CD14-positive monocyte (primary cell): Measurements from ENCODE around the gene TMEM250. TPM values are rescaled to one million over a fixed set of nuclear protein-coding genes. Genes with fewer than 3 reads are reported as not detected.

ENCODE experiments used
- DNase-seq, 3 donors: peaks; one replicate each; pipeline ENCODE4 v3.0.0-alpha.2; 2011 to 2022
- H2AFZ ChIP-seq: 2 replicates; pipeline ENCODE4 v1.6.0; 2012; ENCODE audit warnings: mild to moderate bottlenecking, low read depth, low read length, inconsistent platforms; ENCODE audit not compliant: insufficient read depth, poor library complexity, severe bottlenecking
- H3K27ac ChIP-seq, 2 donors: 1 replicate in 1 of 2; 2 replicates in 1 of 2; pipeline ENCODE4 v1.5.1; 2012 to 2013; ENCODE audit warnings: low read length in 2 of 2, control low read depth in 1 of 2, inconsistent platforms in 1 of 2, low read depth in 1 of 2, mild to moderate bottlenecking in 1 of 2
- H3K27me3 ChIP-seq, 2 donors: one replicate each; pipeline versions ENCODE4 v1.6.0 to v1.6.1; 2011 to 2013; ENCODE audit warnings: low read length in 2 of 2; ENCODE audit not compliant: control insufficient read depth in 2 of 2, insufficient read depth in 2 of 2
- H3K36me3 ChIP-seq, 2 donors: replicated peaks in 1 of 2; 1 replicate in 1 of 2; 2 replicates in 1 of 2; pipeline versions ENCODE4 v1.5.1 to v1.6.1; 2012 to 2013; ENCODE audit warnings: low read length in 2 of 2, control low read depth in 1 of 2, inconsistent platforms in 1 of 2, mild to moderate bottlenecking in 1 of 2; ENCODE audit not compliant: insufficient read depth in 2 of 2, control insufficient read depth in 1 of 2
- H3K4me1 ChIP-seq, 2 donors: 1 replicate in 1 of 2; 2 replicates in 1 of 2; pipeline versions ENCODE4 v1.5.1 to v1.6.1; 2012 to 2013; ENCODE audit warnings: low read length in 2 of 2, control low read depth in 1 of 2, inconsistent platforms in 1 of 2, mild to moderate bottlenecking in 1 of 2, moderate library complexity in 1 of 2; ENCODE audit not compliant: insufficient read depth in 2 of 2, control insufficient read depth in 1 of 2
- H3K4me2 ChIP-seq: replicated peaks from 2 replicates; pipeline ENCODE3; 2012; ENCODE audit warnings: low read length, moderate library complexity, mild to moderate bottlenecking; ENCODE audit not compliant: poor library complexity, severe bottlenecking; ENCODE audit errors: extremely low read depth
- H3K4me3 ChIP-seq, 3 experiments: fragments of 200-600 bp in 1 of 3; sonication (generic) in 1 of 3; replicated peaks in 1 of 3; 1 replicate in 2 of 3; 2 replicates in 1 of 3; pipeline ENCODE4 v1.5.1; 2011 to 2013; ENCODE audit warnings: low read length in 3 of 3, mild to moderate bottlenecking in 3 of 3, control low read depth in 2 of 3, low read depth in 2 of 3, inconsistent platforms in 1 of 3, moderate library complexity in 1 of 3
- H3K79me2 ChIP-seq: 2 replicates; pipeline ENCODE4 v1.6.0; 2012; ENCODE audit warnings: mild to moderate bottlenecking, control low read depth, inconsistent platforms, low read length, moderate library complexity; ENCODE audit not compliant: insufficient read depth
- H3K9ac ChIP-seq: 2 replicates; pipeline ENCODE4 v1.6.0; 2017; ENCODE audit warnings: low read length, mild to moderate bottlenecking; ENCODE audit not compliant: insufficient read depth, poor library complexity, severe bottlenecking
- H3K9me3 ChIP-seq, 2 donors: replicated peaks in 1 of 2; 1 replicate in 1 of 2; 2 replicates in 1 of 2; pipeline versions ENCODE4 v1.5.1 to v1.6.1; 2012 to 2013; ENCODE audit warnings: low read length in 2 of 2, control low read depth in 1 of 2; ENCODE audit not compliant: control insufficient read depth in 1 of 2, insufficient read depth in 1 of 2
- H4K20me1 ChIP-seq: 2 replicates; pipeline ENCODE4 v1.6.0; 2012; ENCODE audit warnings: mild to moderate bottlenecking, low read length, control low read depth, moderate library complexity; ENCODE audit not compliant: insufficient read depth
- H3K27ac Mint-ChIP-seq, 7 donors: one replicate each; pipeline ENCODE4 v1.8.0; 2020; ENCODE audit warnings: mild to moderate bottlenecking in 7 of 7, mixed read lengths in 7 of 7, moderate library complexity in 6 of 7, inconsistent platforms in 2 of 7
- H3K27me3 Mint-ChIP-seq, 3 donors: one replicate each; pipeline ENCODE4 v1.8.0; 2021 to 2022; ENCODE audit warnings: low read depth in 3 of 3, mild to moderate bottlenecking in 3 of 3, mixed read lengths in 3 of 3, moderate library complexity in 3 of 3, inconsistent platforms in 1 of 3
- H3K36me3 Mint-ChIP-seq, 2 donors: one replicate each; pipeline ENCODE4 v1.8.0; 2020; ENCODE audit warnings: mixed read lengths in 2 of 2, inconsistent platforms in 1 of 2, mild to moderate bottlenecking in 1 of 2
- H3K4me1 Mint-ChIP-seq: one replicate; pipeline ENCODE4 v1.8.0; 2020; ENCODE audit warnings: mild to moderate bottlenecking, mixed read lengths
- H3K4me3 Mint-ChIP-seq, 2 donors: one replicate each; pipeline ENCODE4 v1.8.0; 2020; ENCODE audit warnings: mild to moderate bottlenecking in 2 of 2, mixed read lengths in 2 of 2, moderate library complexity in 1 of 2
- H3K9me3 Mint-ChIP-seq, 7 donors: one replicate each; pipeline ENCODE4 v1.8.0; 2020 to 2022; ENCODE audit warnings: mixed read lengths in 7 of 7, mild to moderate bottlenecking in 6 of 7, moderate library complexity in 6 of 7, inconsistent platforms in 2 of 7
- WGBS: methylation state at CpG from one replicate; pipeline ENCODE4 v1.1.5; 2013; ENCODE audit warnings: missing lambda C conversion rate; ENCODE audit not compliant: insufficient coverage; 5-methylcytosine and 5-hydroxymethylcytosine counted together
- intact Hi-C, 2 donors: fragments of 100-400 bp; cut with micrococcal nuclease; formaldehyde crosslinking; loops; one replicate each; pipeline versions ENCODE4 v1.15.0 to v1.15.1; 2023
- polyA plus RNA-seq, 3 donors: library from polyadenylated mRNA; depleted of rRNA in 1 of 3; unstranded in 2 of 3; stranded (reverse) in 1 of 3; fragments of 300-500 nt in 2 of 3; fragments of >200 nt in 1 of 3; fragmentation: Illumina TruSeq in 2 of 3; gene quantifications; 1 replicate in 2 of 3; 2 replicates in 1 of 3; pipeline ENCODE4 v1.2.3, GENCODE V29; 2012 to 2021
- TF ChIP-seq, protein P1 (sequence below): fragments of 200-600 bp; IDR thresholded peaks from one replicate; pipeline ENCODE4 v1.8.0; 2022; ENCODE audit warnings: antibody characterized with exemption, mild to moderate bottlenecking

The TMEM250 gene
- polyA plus RNA-seq, 3 donors = 11.0 to 38.0 (median 30.9) TPM

GRCh38 chr9:136093995-136094881, 24.4 kb downstream of the TMEM250 start:
- H3K4me3 ChIP-seq = peak overlapping the region; percentile 56 to 90 (median 89)
- peak overlapping the region; percentile 94 for H3K4me2 ChIP-seq
- peak overlapping the region; percentile 86 for H3K9ac ChIP-seq
- H3K27me3 ChIP-seq = peaks cover 0 to 10% of the 10 kb centered on the region in 2 donors
- H3K36me3 ChIP-seq = peaks cover 9 to 10% of the 10 kb centered on the region in 2 donors
- H3K9me3 ChIP-seq = no peaks in the 10 kb centered on the region
- Mint-ChIP-seq H3K4me1 (peaks cover 59% of the 10 kb centered on the region), H3K27ac (peak overlapping the region in 6 of 7 donors; percentile 68 to 90 (median 78)), H3K27me3 (peaks cover 9 to 15% (median 10%) of the 10 kb centered on the region in 3 donors), H3K9me3 (peaks cover 0 to 3% (median 0%) of the 10 kb centered on the region in 7 donors), H3K4me3 (peak overlapping the region; percentile 84 to 85), H3K36me3 (peaks cover 11 to 20% of the 10 kb centered on the region in 2 donors)
- peak overlapping the region; percentile 60 to 73 for H3K27ac ChIP-seq
- H2AFZ ChIP-seq = peak overlapping the region; percentile 56
- peaks cover 66 to 74% of the 10 kb centered on the region in 2 donors for H3K4me1 ChIP-seq
- intact Hi-C loops = loop anchor here (2.0 to 5.0 kb wide), 2 partner anchors 15 to 47 kb away; no protein-coding TSS in a partner anchor
- WGBS = 6% methylated on average over 62 of the region's 74 CpGs
- H4K20me1 ChIP-seq = peaks cover 53% of the 10 kb centered on the region
- peak; percentile 53 to 56 (median 54) for DNase-seq
- TF ChIP-seq, protein P1, sequence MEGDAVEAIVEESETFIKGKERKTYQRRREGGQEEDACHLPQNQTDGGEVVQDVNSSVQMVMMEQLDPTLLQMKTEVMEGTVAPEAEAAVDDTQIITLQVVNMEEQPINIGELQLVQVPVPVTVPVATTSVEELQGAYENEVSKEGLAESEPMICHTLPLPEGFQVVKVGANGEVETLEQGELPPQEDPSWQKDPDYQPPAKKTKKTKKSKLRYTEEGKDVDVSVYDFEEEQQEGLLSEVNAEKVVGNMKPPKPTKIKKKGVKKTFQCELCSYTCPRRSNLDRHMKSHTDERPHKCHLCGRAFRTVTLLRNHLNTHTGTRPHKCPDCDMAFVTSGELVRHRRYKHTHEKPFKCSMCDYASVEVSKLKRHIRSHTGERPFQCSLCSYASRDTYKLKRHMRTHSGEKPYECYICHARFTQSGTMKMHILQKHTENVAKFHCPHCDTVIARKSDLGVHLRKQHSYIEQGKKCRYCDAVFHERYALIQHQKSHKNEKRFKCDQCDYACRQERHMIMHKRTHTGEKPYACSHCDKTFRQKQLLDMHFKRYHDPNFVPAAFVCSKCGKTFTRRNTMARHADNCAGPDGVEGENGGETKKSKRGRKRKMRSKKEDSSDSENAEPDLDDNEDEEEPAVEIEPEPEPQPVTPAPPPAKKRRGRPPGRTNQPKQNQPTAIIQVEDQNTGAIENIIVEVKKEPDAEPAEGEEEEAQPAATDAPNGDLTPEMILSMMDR = no peak
- H3K79me2 ChIP-seq = peaks cover 64% of the 10 kb centered on the region

- Mint-ChIP-seq H3K9me3 (peaks cover 0 to 2% (median 0%) of the 10 kb centered on the region in 7 donors), H3K27me3 (peaks cover 2 to 7% (median 2%) of the 10 kb centered on the region in 3 donors), H3K27ac (peak overlapping the region in 5 of 7 donors; percentile 15 to 78 (median 56)), H3K4me1 (peaks cover 58% of the 10 kb centered on the region), H3K36me3 (peaks cover 11 to 20% of the 10 kb centered on the region in 2 donors), H3K4me3 (peak overlapping the region; percentile 84 to 85)
- H2AFZ ChIP-seq = no peak overlapping the region
- peaks cover 66 to 74% of the 10 kb centered on the region in 2 donors for H3K4me1 ChIP-seq
- H3K36me3 ChIP-seq = peaks cover 9 to 10% of the 10 kb centered on the region in 2 donors
- peak overlapping the region; percentile 94 for H3K4me2 ChIP-seq
- 69% methylated on average over 14 of the region's 16 CpGs for WGBS
- intact Hi-C loops = loop anchor here in 1 of 2 donors (5.0 kb wide), 1 partner anchor 46 kb away; no protein-coding TSS in a partner anchor
- peak overlapping the region; percentile 60 to 73 for H3K27ac ChIP-seq
- peaks cover 72% of the 10 kb centered on the region for H3K79me2 ChIP-seq
- peaks cover 0 to 2% of the 10 kb centered on the region in 2 donors for H3K27me3 ChIP-seq
- peaks cover 61% of the 10 kb centered on the region for H4K20me1 ChIP-seq
- peak overlapping the region; percentile 56 to 90 (median 89) for H3K4me3 ChIP-seq
- TF ChIP-seq, protein P1 = no peak
- H3K9me3 ChIP-seq = no peaks in the 10 kb centered on the region
- DNase-seq = no peak
- H3K9ac ChIP-seq = peak overlapping the region; percentile 86
These were observed 25.2 kb downstream of the TMEM250 start for GRCh38 chr9:136093346-136093986.
